ENCODE results near the gene TFB1M.

Gene TFB1M

GRCh38 chr6:155216312-155217046, 97.8 kb downstream of the TFB1M start:
- Histone ChIP-seq H3K9ac (ENCODE audit: low read depth in 1 of 2, low read length in 2 of 2) (no peak overlapping the region), H3K27me3 (ENCODE audit: control insufficient read depth in 1 of 2, insufficient read depth in 2 of 2, low read length in 2 of 2) (no peaks in the 10 kb centered on the region), H3K9me3 (ENCODE audit: control insufficient read depth in 1 of 2, low read length in 2 of 2) (no peaks in the 10 kb centered on the region), H3K4me1 (ENCODE audit: control insufficient read depth in 1 of 2, insufficient read depth in 2 of 2, low read length in 2 of 2) (no peaks in the 10 kb centered on the region), H3K36me3 (ENCODE audit: control insufficient read depth in 1 of 2, insufficient read depth in 2 of 2, low read length in 2 of 2) (peaks cover 10 to 26% of the 10 kb centered on the region in 2 donors), H3K27ac (ENCODE audit: low read depth, low read length) (no peak overlapping the region), H3K4me3 (ENCODE audit: low read depth in 1 of 2, low read length in 2 of 2) (no peak overlapping the region)

- Histone ChIP-seq H3K4me3 (ENCODE audit: low read depth in 1 of 2, low read length in 2 of 2) (no peak overlapping the region), H3K9me3 (ENCODE audit: control insufficient read depth in 1 of 2, low read length in 2 of 2) (no peaks in the 10 kb centered on the region), H3K27ac (ENCODE audit: low read depth, low read length) (no peak overlapping the region), H3K9ac (ENCODE audit: low read depth in 1 of 2, low read length in 2 of 2) (no peak overlapping the region), H3K4me1 (ENCODE audit: control insufficient read depth in 1 of 2, insufficient read depth in 2 of 2, low read length in 2 of 2) (no peaks in the 10 kb centered on the region), H3K27me3 (ENCODE audit: control insufficient read depth in 1 of 2, insufficient read depth in 2 of 2, low read length in 2 of 2) (no peaks in the 10 kb centered on the region), H3K36me3 (ENCODE audit: control insufficient read depth in 1 of 2, insufficient read depth in 2 of 2, low read length in 2 of 2) (peaks cover 10 to 29% of the 10 kb centered on the region in 2 donors)
Observed at GRCh38 chr6:155215906-155216305, 98.4 kb downstream of the TFB1M start.

- no peaks in the 10 kb centered on the region for H3K4me1 ChIP-seq (ENCODE audit: control insufficient read depth in 1 of 2, insufficient read depth in 2 of 2, low read length in 2 of 2)
- H3K9ac ChIP-seq (ENCODE audit: low read depth in 1 of 2, low read length in 2 of 2) = no peak overlapping the region
- H3K4me3 ChIP-seq (ENCODE audit: low read depth in 1 of 2, low read length in 2 of 2) = no peak overlapping the region
- peaks cover 10 to 19% of the 10 kb centered on the region in 2 donors for H3K36me3 ChIP-seq (ENCODE audit: control insufficient read depth in 1 of 2, insufficient read depth in 2 of 2, low read length in 2 of 2)
- H3K9me3 ChIP-seq (ENCODE audit: control insufficient read depth in 1 of 2, low read length in 2 of 2) = no peaks in the 10 kb centered on the region
- no peak overlapping the region for H3K27ac ChIP-seq (ENCODE audit: low read depth, low read length)
- no peaks in the 10 kb centered on the region for H3K27me3 ChIP-seq (ENCODE audit: control insufficient read depth in 1 of 2, insufficient read depth in 2 of 2, low read length in 2 of 2)
Observed at GRCh38 chr6:155213611-155214372, 100.5 kb downstream of the TFB1M start.

- H3K9me3 ChIP-seq (ENCODE audit: control insufficient read depth in 1 of 2, low read length in 2 of 2) = no peaks in the 10 kb centered on the region
- no peak overlapping the region for H3K27ac ChIP-seq (ENCODE audit: low read depth, low read length)
- no peak overlapping the region for H3K4me3 ChIP-seq (ENCODE audit: low read depth in 1 of 2, low read length in 2 of 2)
Observed at GRCh38 chr6:155212616-155213380, 101.5 kb downstream of the TFB1M start.

GRCh38 chr6:155212106-155212505, 102.2 kb downstream of the TFB1M start:
- H3K9me3 ChIP-seq (ENCODE audit: control insufficient read depth in 1 of 2, low read length in 2 of 2) = no peaks in the 10 kb centered on the region
- H3K4me1 ChIP-seq (ENCODE audit: control insufficient read depth in 1 of 2, insufficient read depth in 2 of 2, low read length in 2 of 2) = no peaks in the 10 kb centered on the region
- H3K36me3 ChIP-seq (ENCODE audit: control insufficient read depth in 1 of 2, insufficient read depth in 2 of 2, low read length in 2 of 2) = peaks cover 10 to 15% of the 10 kb centered on the region in 2 donors
- H3K4me3 ChIP-seq (ENCODE audit: low read depth in 1 of 2, low read length in 2 of 2) = no peak overlapping the region
- H3K27me3 ChIP-seq (ENCODE audit: control insufficient read depth in 1 of 2, insufficient read depth in 2 of 2, low read length in 2 of 2) = no peaks in the 10 kb centered on the region
- no peak overlapping the region for H3K27ac ChIP-seq (ENCODE audit: low read depth, low read length)
- no peak overlapping the region for H3K9ac ChIP-seq (ENCODE audit: low read depth in 1 of 2, low read length in 2 of 2)

More at GRCh38 chr6:155212616-155213380, 101.5 kb downstream of the TFB1M start:
- H3K9ac ChIP-seq (ENCODE audit: low read depth in 1 of 2, low read length in 2 of 2) = no peak overlapping the region
- no peaks in the 10 kb centered on the region for H3K27me3 ChIP-seq (ENCODE audit: control insufficient read depth in 1 of 2, insufficient read depth in 2 of 2, low read length in 2 of 2)
- H3K4me1 ChIP-seq (ENCODE audit: control insufficient read depth in 1 of 2, insufficient read depth in 2 of 2, low read length in 2 of 2) = no peaks in the 10 kb centered on the region
- H3K36me3 ChIP-seq (ENCODE audit: control insufficient read depth in 1 of 2, insufficient read depth in 2 of 2, low read length in 2 of 2) = peaks cover 10 to 15% of the 10 kb centered on the region in 2 donors

GRCh38 chr6:155207223-155207622, 107.1 kb downstream of the TFB1M start:
- no peak overlapping the region for H3K27ac ChIP-seq (ENCODE audit: low read depth, low read length)
- H3K9ac ChIP-seq (ENCODE audit: low read depth in 1 of 2, low read length in 2 of 2) = no peak overlapping the region
- H3K36me3 ChIP-seq (ENCODE audit: control insufficient read depth in 1 of 2, insufficient read depth in 2 of 2, low read length in 2 of 2) = peaks cover 6 to 7% of the 10 kb centered on the region in 2 donors
- H3K9me3 ChIP-seq (ENCODE audit: control insufficient read depth in 1 of 2, low read length in 2 of 2) = no peaks in the 10 kb centered on the region
- H3K4me1 ChIP-seq (ENCODE audit: control insufficient read depth in 1 of 2, insufficient read depth in 2 of 2, low read length in 2 of 2) = no peaks in the 10 kb centered on the region
- no peak overlapping the region for H3K4me3 ChIP-seq (ENCODE audit: low read depth in 1 of 2, low read length in 2 of 2)
- H3K27me3 ChIP-seq (ENCODE audit: control insufficient read depth in 1 of 2, insufficient read depth in 2 of 2, low read length in 2 of 2) = no peaks in the 10 kb centered on the region
